Retinal pigment epithelial cell (primary cell): ENCODE measurements around the gene CDHR2.

Experiments
- DNase-seq: peaks from one replicate; pipeline ENCODE4 v3.0.0-alpha.2; 2010; ENCODE audit warnings: low read depth
- H3K4me3 ChIP-seq: 2 replicates; pipeline ENCODE4 v1.5.1; 2011; ENCODE audit warnings: mild to moderate bottlenecking, low read length, control low read depth, moderate library complexity
- CTCF ChIP-seq: conservative IDR thresholded peaks from 2 replicates; pipeline ENCODE4 v1.5.1; 2011; ENCODE audit warnings: low read depth, low read length, control low read depth, inconsistent platforms

CDHR2 gene

GRCh38 chr5:176528761-176529115 lies 20.4 kb upstream of the CDHR2 start:
- no peak overlapping the region for H3K4me3 ChIP-seq
- no peak for DNase-seq
- TF ChIP-seq CTCF: no peak

GRCh38 chr5:176529116-176529740 lies 19.9 kb upstream of the CDHR2 start:
- DNase-seq: no peak
- TF ChIP-seq CTCF: no peak
- H3K4me3 ChIP-seq: no peak overlapping the region

GRCh38 chr5:176529741-176530141 lies 19.4 kb upstream of the CDHR2 start:
- TF ChIP-seq CTCF: no peak
- H3K4me3 ChIP-seq: no peak overlapping the region
- DNase-seq: no peak

GRCh38 chr5:176530393-176530982 lies 18.7 kb upstream of the CDHR2 start:
- no peak overlapping the region for H3K4me3 ChIP-seq
- TF ChIP-seq CTCF: no peak
- DNase-seq: no peak

GRCh38 chr5:176530983-176531901 lies 17.9 kb upstream of the CDHR2 start:
- H3K4me3 ChIP-seq: no peak overlapping the region
- DNase-seq: no peak

GRCh38 chr5:176531902-176532493 lies 17.1 kb upstream of the CDHR2 start:
- DNase-seq: no peak
- TF ChIP-seq CTCF: no peak
- H3K4me3 ChIP-seq: no peak overlapping the region

More at GRCh38 chr5:176530983-176531901, 17.9 kb upstream of the CDHR2 start:
- TF ChIP-seq CTCF: no peak
